ENCODE results near the gene CCDC30. TPM values are rescaled to one million over a fixed set of nuclear protein-coding genes. Genes with fewer than 3 reads are reported as not detected.
A peak's percentile ranks its signal among the peaks of the same experiment; 100 is the strongest.
"Not testable (repeated sequence)": the region's sequence is repeated elsewhere in the genome, so short reads cannot be mapped to it uniquely, and the experiment has no call there.

CCDC30 gene
- total RNA-seq, 1 experiment from 2014 or later = 2.6 TPM

- peak; percentile 57 for DNase-seq (ENCODE audit: low read depth)
- in situ Hi-C loops (cut with HindIII; ENCODE audit: low pct_unique_long_range_greater_than_20kb, low sequenced_read_pairs) = no loop called here
These were observed 23.1 kb upstream of the CCDC30 start for GRCh38 chr1:42439940-42440339.

GRCh38 chr1:42442662-42443061, 20.4 kb upstream of the CCDC30 start:
- DNase-seq (ENCODE audit: low read depth) = no peak
- in situ Hi-C loops (cut with HindIII; ENCODE audit: low pct_unique_long_range_greater_than_20kb, low sequenced_read_pairs) = no loop called here

GRCh38 chr1:42449256-42449655, 13.8 kb upstream of the CCDC30 start:
- in situ Hi-C loops (cut with HindIII; ENCODE audit: low pct_unique_long_range_greater_than_20kb, low sequenced_read_pairs) = no loop called here
- DNase-seq (ENCODE audit: low read depth) = no peak

GRCh38 chr1:42450061-42450460, 13.0 kb upstream of the CCDC30 start:
- DNase-seq (ENCODE audit: low read depth) = no peak
- in situ Hi-C loops (cut with HindIII; ENCODE audit: low pct_unique_long_range_greater_than_20kb, low sequenced_read_pairs) = no loop called here

GRCh38 chr1:42453386-42453785, 9.7 kb upstream of the CCDC30 start:
- in situ Hi-C loops (cut with HindIII; ENCODE audit: low pct_unique_long_range_greater_than_20kb, low sequenced_read_pairs) = no loop called here
- no peak for DNase-seq (ENCODE audit: low read depth)

- peak; percentile 49 for DNase-seq (ENCODE audit: low read depth)
- in situ Hi-C loops (cut with HindIII; ENCODE audit: low pct_unique_long_range_greater_than_20kb, low sequenced_read_pairs) = no loop called here
These were observed 8.7 kb upstream of the CCDC30 start for GRCh38 chr1:42454403-42454802.

- DNase-seq (ENCODE audit: low read depth) = peak; percentile 87
- in situ Hi-C loops (cut with HindIII; ENCODE audit: low pct_unique_long_range_greater_than_20kb, low sequenced_read_pairs) = no loop called here
These were observed 6.9 kb upstream of the CCDC30 start, which contains the start of the genes PPCS and ZMYND12 for GRCh38 chr1:42456010-42456753. Gene PPCS, plus strand, starts transcription at chr1:42456543. Its CDS starts 23 bp downstream, at chr1:42456566. Gene ZMYND12, minus strand, starts transcription at chr1:42456022. Its CDS starts 25 bp downstream, at chr1:42455997.

- in situ Hi-C loops (cut with HindIII; ENCODE audit: low pct_unique_long_range_greater_than_20kb, low sequenced_read_pairs) = no loop called here
- DNase-seq (ENCODE audit: low read depth) = no peak
These were observed 6.4 kb upstream of the CCDC30 start for GRCh38 chr1:42456754-42457089.

GRCh38 chr1:42461196-42461595, 1.9 kb upstream of the CCDC30 start:
- in situ Hi-C loops (cut with HindIII; ENCODE audit: low pct_unique_long_range_greater_than_20kb, low sequenced_read_pairs) = no loop called here
- no peak for DNase-seq (ENCODE audit: low read depth)

GRCh38 chr1:42463921-42464320, 835 bp downstream of the CCDC30 start:
- DNase-seq (ENCODE audit: low read depth) = no peak
- in situ Hi-C loops (cut with HindIII; ENCODE audit: low pct_unique_long_range_greater_than_20kb, low sequenced_read_pairs) = no loop called here

- no peak for DNase-seq (ENCODE audit: low read depth)
- in situ Hi-C loops (cut with HindIII; ENCODE audit: low pct_unique_long_range_greater_than_20kb, low sequenced_read_pairs) = no loop called here
These were observed 2.9 kb downstream of the CCDC30 start for GRCh38 chr1:42466030-42466429.

- DNase-seq (ENCODE audit: low read depth) = no peak
- in situ Hi-C loops (cut with HindIII; ENCODE audit: low pct_unique_long_range_greater_than_20kb, low sequenced_read_pairs) = no loop called here
These were observed 6.6 kb downstream of the CCDC30 start for GRCh38 chr1:42469727-42470126.

GRCh38 chr1:42476605-42477004, 13.5 kb downstream of the CCDC30 start:
- DNase-seq (ENCODE audit: low read depth) = no peak
- in situ Hi-C loops (cut with HindIII; ENCODE audit: low pct_unique_long_range_greater_than_20kb, low sequenced_read_pairs) = no loop called here

GRCh38 chr1:42477354-42477753, 14.3 kb downstream of the CCDC30 start:
- DNase-seq (ENCODE audit: low read depth); in situ Hi-C loops (cut with HindIII; ENCODE audit: low pct_unique_long_range_greater_than_20kb, low sequenced_read_pairs): not testable (repeated sequence)

GRCh38 chr1:42477775-42478174, 14.7 kb downstream of the CCDC30 start:
- in situ Hi-C loops (cut with HindIII; ENCODE audit: low pct_unique_long_range_greater_than_20kb, low sequenced_read_pairs) = no loop called here
- no peak for DNase-seq (ENCODE audit: low read depth)

- no peak for DNase-seq (ENCODE audit: low read depth)
- in situ Hi-C loops (cut with HindIII; ENCODE audit: low pct_unique_long_range_greater_than_20kb, low sequenced_read_pairs) = no loop called here
These were observed 16.5 kb downstream of the CCDC30 start for GRCh38 chr1:42479621-42480020.

GRCh38 chr1:42480921-42481320, 17.8 kb downstream of the CCDC30 start:
- DNase-seq (ENCODE audit: low read depth) = no peak
- in situ Hi-C loops (cut with HindIII; ENCODE audit: low pct_unique_long_range_greater_than_20kb, low sequenced_read_pairs) = no loop called here

- DNase-seq (ENCODE audit: low read depth) = no peak
- in situ Hi-C loops (cut with HindIII; ENCODE audit: low pct_unique_long_range_greater_than_20kb, low sequenced_read_pairs) = no loop called here
These were observed 19.6 kb downstream of the CCDC30 start for GRCh38 chr1:42482635-42483153.

GRCh38 chr1:42484382-42484781, 21.3 kb downstream of the CCDC30 start:
- in situ Hi-C loops (cut with HindIII; ENCODE audit: low pct_unique_long_range_greater_than_20kb, low sequenced_read_pairs) = no loop called here
- peak; percentile 56 for DNase-seq (ENCODE audit: low read depth)

GRCh38 chr1:42490237-42490636, 27.2 kb downstream of the CCDC30 start:
- DNase-seq (ENCODE audit: low read depth) = no peak
- in situ Hi-C loops (cut with HindIII; ENCODE audit: low pct_unique_long_range_greater_than_20kb, low sequenced_read_pairs) = no loop called here

Measured in Caki2 (cell line).